GM12878 (cell line): ENCODE data around the gene MIEN1. TPM values are rescaled to one million over a fixed set of nuclear protein-coding genes. Genes with fewer than 3 reads are reported as not detected.

Source experiments
- ATAC-seq: fragments of 200-7000 bp; cut with Tn5 transposase; 3 replicates; pipeline ENCODE4 v1.9.1; 2020; ENCODE audit warnings: mild to moderate bottlenecking, moderate library complexity
- BruUV-seq: library from RNA; stranded (reverse); fragments of 400-500 nt; replicated peaks from 2 replicates; lab custom pipeline; 2021; lab: Mats Ljungman, UMichigan
- CTCF ChIA-PET: fragments of 300-600 bp; sonication (Branson Sonifier 250); formaldehyde crosslinking; extraction: SDS; loops from one replicate; lab custom pipeline; 2021; ENCODE audit warnings: inconsistent platforms; lab: Yijun Ruan, JAX
- POLR2A ChIA-PET: fragments of 350-600 bp; formaldehyde crosslinking; extraction: SDS; loops from one replicate; lab custom pipeline; 2021; ENCODE audit warnings: inconsistent platforms; lab: Charles Lee
- RAD21 ChIA-PET: fragments of 300-600 bp; sonication (Branson Sonifier 250); formaldehyde crosslinking; loops from one replicate; lab custom pipeline; 2023; ENCODE audit warnings: antibody characterized with exemption; ENCODE audit not compliant: unreplicated experiment; lab: Charles Lee
- SMC1A ChIA-PET: fragments of 300-600 bp; sonication (Branson Sonifier 250); formaldehyde crosslinking; loops from one replicate; lab custom pipeline; 2023; ENCODE audit not compliant: unreplicated experiment, uncharacterized antibody; lab: Charles Lee
- DNase-seq: peaks from one replicate; pipeline ENCODE4 v3.0.0-alpha.2; 2011; ENCODE audit warnings: low read depth, low spot score
- FAIRE-seq: peaks from 3 replicates; lab custom pipeline; 2011; peaks lifted over from hg19 to GRCh38; lab: Jason Lieb, UNC
- H2AFZ ChIP-seq: 2 replicates; pipeline ENCODE4 v1.6.0; 2011; ENCODE audit warnings: low read depth, low read length, control low read depth; ENCODE audit not compliant: control insufficient read depth
- H3K27ac ChIP-seq: 2 replicates; pipeline ENCODE4 v1.5.1; 2011; ENCODE audit warnings: control low read depth; ENCODE audit not compliant: control insufficient read depth, insufficient read depth
- H3K27me3 ChIP-seq, 2 experiments: replicated peaks in 1 of 2; 2 replicates each; pipeline versions ENCODE4 v1.6.0 to v1.6.1; 2011; ENCODE audit warnings: low read length in 1 of 2; ENCODE audit not compliant: control insufficient read depth in 2 of 2, insufficient read depth in 2 of 2
- H3K36me3 ChIP-seq, 2 experiments: 2 replicates each; pipeline ENCODE4 v1.5.1; 2011; ENCODE audit warnings: low read length in 1 of 2; ENCODE audit not compliant: control insufficient read depth in 2 of 2, insufficient read depth in 2 of 2
- H3K4me1 ChIP-seq: 2 replicates; pipeline ENCODE4 v1.6.1; 2011; ENCODE audit warnings: mild to moderate bottlenecking, low read length, moderate library complexity, mixed read lengths; ENCODE audit not compliant: control insufficient read depth, insufficient read depth
- H3K4me2 ChIP-seq: 2 replicates; pipeline ENCODE4 v1.6.0; 2011; ENCODE audit warnings: control low read depth; ENCODE audit not compliant: control insufficient read depth, insufficient read depth
- H3K4me3 ChIP-seq: fragments of 200-600 bp; sonication (generic); 2 replicates; pipeline ENCODE4 v1.5.1; 2016
- H3K79me2 ChIP-seq: 2 replicates; pipeline ENCODE4 v1.6.0; 2011; ENCODE audit warnings: low read length; ENCODE audit not compliant: control insufficient read depth, insufficient read depth
- H3K9ac ChIP-seq: 2 replicates; pipeline ENCODE4 v1.8.0; 2011; ENCODE audit warnings: low read length, control low read depth, mixed read lengths; ENCODE audit not compliant: control insufficient read depth, insufficient read depth
- H3K9me3 ChIP-seq: replicated peaks from 3 replicates; pipeline ENCODE4 v1.5.1; 2011; ENCODE audit warnings: mild to moderate bottlenecking, low read length; ENCODE audit not compliant: control insufficient read depth, insufficient read depth
- H4K20me1 ChIP-seq: 2 replicates; pipeline ENCODE4 v1.6.0; 2011; ENCODE audit not compliant: control insufficient read depth, insufficient read depth
- USF1 ChIP-seq: IDR thresholded peaks from 2 replicates; pipeline ENCODE4 v1.6.1; 2011; ENCODE audit warnings: borderline replicate concordance, low read depth, mild to moderate bottlenecking, moderate library complexity, mixed read lengths, low read length; ENCODE audit not compliant: insufficient read depth; ENCODE audit errors: extremely low read length
- WGBS: methylation state at CpG from one replicate; pipeline ENCODE4 v1.1.6; 2016; ENCODE audit warnings: low lambda C conversion rate; ENCODE audit not compliant: insufficient replicate concordance, insufficient coverage; ENCODE audit errors: missing lambda C conversion rate; 5-methylcytosine and 5-hydroxymethylcytosine counted together
- in situ Hi-C: fragments of 300-500 bp; cut with MboI; formaldehyde crosslinking; loops from 9 replicates; pipeline ENCODE4 v1.14.3; 2018; ENCODE audit warnings: mixed read lengths
- intact Hi-C: fragments of 100-400 bp; cut with micrococcal nuclease; formaldehyde crosslinking; loops from one replicate; pipeline ENCODE4 v1.14.2; 2022; ENCODE audit not compliant: unreplicated experiment
- polyA plus RNA-seq, 11 experiments: library from polyadenylated mRNA; depleted of rRNA in 4 of 11; unstranded in 6 of 11; stranded (reverse) in 5 of 11; fragments of >200 nt; fragmentation: Nextera tagmentation in 4 of 11; fragmentation: Illumina TruSeq in 1 of 11; extraction: Ambion mirVana in 4 of 11; extraction: Trizol in 1 of 11; gene quantifications; 1 replicate in 1 of 11; 2 replicates in 10 of 11; pipeline versions ENCODE4 v1.2.1 to v1.2.3, GENCODE V29; 2011 to 2016; ENCODE audit warnings: inconsistent platforms in 2 of 11, missing spikeins in 2 of 11, low read depth in 1 of 11
- total RNA-seq, 4 experiments: library from RNA; depleted of rRNA in 3 of 4; stranded (reverse); fragments of >200 nt in 3 of 4; fragmentation: Illumina TruSeq in 1 of 4; extraction: Trizol in 1 of 4; gene quantifications; 2 replicates each; pipeline versions ENCODE4 v1.2.1 to v1.2.3, GENCODE V29; 2013 to 2021
- TF ChIP-seq, protein P1 (sequence below): fragments of 450-650 bp; IDR thresholded peaks from 2 replicates; pipeline ENCODE4 v1.6.1; 2016; ENCODE audit warnings: mild to moderate bottlenecking

Gene MIEN1
- total and polyA plus RNA-seq, 10 of the 15 experiments (the other 5 are each of a cell fraction or from before 2014, with no cell fraction given) = 24.9 to 89.1 (median 47.7) TPM

- no TSS peak for BruUV-seq
- ChIA-PET SMC1A (interaction anchor here (0.6 to 2.4 kb wide), 7 partner anchors 12 to 44 kb away, joined by 3 to 11 read pairs (median 4); partner anchors contain the start of genes MIEN1 and PNMT), POLR2A (interaction anchor here (0.5 to 1.6 kb wide), 8 partner anchors 8 to 78 kb away, joined by 3 to 9 read pairs (median 4); no protein-coding TSS in a partner anchor), RAD21 (interaction anchor here (0.9 to 2.2 kb wide), 7 partner anchors 13 to 67 kb away, joined by 3 to 10 read pairs (median 4); partner anchors contain the start of genes MIEN1 and PNMT), CTCF (interaction anchor here (0.6 to 1.9 kb wide), 12 partner anchors 14 to 292 kb away, joined by 3 to 10 read pairs (median 4); partner anchors contain the start of gene PSMD3)
- DNase-seq (no peak), ATAC-seq (no peak), FAIRE-seq (no peak)
- intact Hi-C loops (no loop called here), in situ Hi-C loops (no loop called here)
- TF ChIP-seq USF1 = no peak
- TF ChIP-seq, protein P1, sequence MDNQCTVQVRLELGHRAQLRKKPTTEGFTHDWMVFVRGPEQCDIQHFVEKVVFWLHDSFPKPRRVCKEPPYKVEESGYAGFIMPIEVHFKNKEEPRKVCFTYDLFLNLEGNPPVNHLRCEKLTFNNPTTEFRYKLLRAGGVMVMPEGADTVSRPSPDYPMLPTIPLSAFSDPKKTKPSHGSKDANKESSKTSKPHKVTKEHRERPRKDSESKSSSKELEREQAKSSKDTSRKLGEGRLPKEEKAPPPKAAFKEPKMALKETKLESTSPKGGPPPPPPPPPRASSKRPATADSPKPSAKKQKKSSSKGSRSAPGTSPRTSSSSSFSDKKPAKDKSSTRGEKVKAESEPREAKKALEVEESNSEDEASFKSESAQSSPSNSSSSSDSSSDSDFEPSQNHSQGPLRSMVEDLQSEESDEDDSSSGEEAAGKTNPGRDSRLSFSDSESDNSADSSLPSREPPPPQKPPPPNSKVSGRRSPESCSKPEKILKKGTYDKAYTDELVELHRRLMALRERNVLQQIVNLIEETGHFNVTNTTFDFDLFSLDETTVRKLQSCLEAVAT = peak; percentile 78; the same call in 1 of the 2 replicates
- 38% methylated on average over 6 of the region's 6 CpGs for WGBS
- Histone ChIP-seq H3K27me3 (no peaks in the 10 kb centered on the region), H3K79me2 (no peaks in the 10 kb centered on the region; the same call in 1 of the 2 replicates), H4K20me1 (no peaks in the 10 kb centered on the region), H2AFZ (peak overlapping the region; percentile 95), H3K4me1 (peaks cover 3% of the 10 kb centered on the region; the same call in 1 of the 2 replicates), H3K27ac (peak overlapping the region; percentile 74), H3K9ac (peak overlapping the region; percentile 80), H3K36me3 (no peaks in the 10 kb centered on the region), H3K4me3 (peak overlapping the region; percentile 88), H3K4me2 (peak overlapping the region; percentile 80), H3K9me3 (no peaks in the 10 kb centered on the region)
Observed at GRCh38 chr17:39688475-39688835, 41.9 kb downstream of the MIEN1 start.
